Astrocyte (in vitro differentiated cells and primary cell): ENCODE results near the gene SSTR5.

ENCODE experiments used
- EZH2 ChIP-seq: IDR thresholded peaks from 2 replicates; pipeline ENCODE4 v1.6.1; 2012; ENCODE audit warnings: mild to moderate bottlenecking, low read length, inconsistent platforms; ENCODE audit not compliant: insufficient read depth
- TF ChIP-seq, protein P1 (sequence below): IDR thresholded peaks from 2 replicates; pipeline ENCODE4 v1.5.1; 2011; ENCODE audit warnings: low read depth, mild to moderate bottlenecking, inconsistent platforms, low read length, moderate library complexity; ENCODE audit not compliant: insufficient read depth

DNA sequence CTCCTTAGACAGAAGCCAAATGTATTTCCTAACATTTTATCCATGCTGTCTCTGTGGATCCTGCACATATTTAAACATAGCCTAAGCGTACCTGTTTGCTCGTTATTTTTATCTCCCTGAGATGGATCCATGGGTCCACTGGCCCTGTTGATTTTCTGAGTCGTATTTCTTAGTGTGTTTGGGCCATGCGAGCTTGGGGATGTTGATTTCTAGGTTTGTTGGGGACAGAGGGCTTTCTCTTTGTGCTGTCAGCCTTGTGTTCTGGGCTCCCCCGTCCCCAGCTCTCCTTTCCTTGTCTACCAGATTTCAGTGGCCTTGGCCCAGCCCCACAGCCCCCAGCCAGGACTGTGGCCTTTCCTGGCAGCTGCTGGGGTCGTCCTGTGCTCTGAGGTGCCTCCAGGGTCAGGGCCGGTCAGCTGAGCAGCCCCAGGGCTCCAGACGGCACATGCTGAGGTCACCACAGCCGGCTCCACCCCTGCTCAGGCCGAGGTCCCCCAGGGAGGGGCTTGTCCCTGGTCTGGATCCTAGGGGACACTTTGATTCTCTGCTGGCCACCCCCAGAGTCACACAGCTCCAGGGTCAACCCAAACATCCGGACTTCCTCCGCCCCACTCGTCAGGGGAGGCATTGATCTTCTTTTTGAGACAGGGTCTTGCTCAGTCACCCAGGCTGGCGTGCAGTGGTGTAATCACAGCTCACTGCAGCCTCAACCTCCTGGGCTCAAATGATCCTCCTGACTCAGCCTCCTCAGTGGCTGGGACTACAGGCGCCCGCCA is 4.4 kb downstream of the SSTR5 start:
- TF ChIP-seq EZH2, result no peak
- TF ChIP-seq, protein P1, sequence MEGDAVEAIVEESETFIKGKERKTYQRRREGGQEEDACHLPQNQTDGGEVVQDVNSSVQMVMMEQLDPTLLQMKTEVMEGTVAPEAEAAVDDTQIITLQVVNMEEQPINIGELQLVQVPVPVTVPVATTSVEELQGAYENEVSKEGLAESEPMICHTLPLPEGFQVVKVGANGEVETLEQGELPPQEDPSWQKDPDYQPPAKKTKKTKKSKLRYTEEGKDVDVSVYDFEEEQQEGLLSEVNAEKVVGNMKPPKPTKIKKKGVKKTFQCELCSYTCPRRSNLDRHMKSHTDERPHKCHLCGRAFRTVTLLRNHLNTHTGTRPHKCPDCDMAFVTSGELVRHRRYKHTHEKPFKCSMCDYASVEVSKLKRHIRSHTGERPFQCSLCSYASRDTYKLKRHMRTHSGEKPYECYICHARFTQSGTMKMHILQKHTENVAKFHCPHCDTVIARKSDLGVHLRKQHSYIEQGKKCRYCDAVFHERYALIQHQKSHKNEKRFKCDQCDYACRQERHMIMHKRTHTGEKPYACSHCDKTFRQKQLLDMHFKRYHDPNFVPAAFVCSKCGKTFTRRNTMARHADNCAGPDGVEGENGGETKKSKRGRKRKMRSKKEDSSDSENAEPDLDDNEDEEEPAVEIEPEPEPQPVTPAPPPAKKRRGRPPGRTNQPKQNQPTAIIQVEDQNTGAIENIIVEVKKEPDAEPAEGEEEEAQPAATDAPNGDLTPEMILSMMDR, result no peak
